ENCODE data around the gene ZFYVE28. TPM values are rescaled to one million over a fixed set of nuclear protein-coding genes. Genes with fewer than 3 reads are reported as not detected.

ZFYVE28 gene
- total RNA-seq, 1 experiment from 2014 or later, result 19.2 TPM

DNA sequence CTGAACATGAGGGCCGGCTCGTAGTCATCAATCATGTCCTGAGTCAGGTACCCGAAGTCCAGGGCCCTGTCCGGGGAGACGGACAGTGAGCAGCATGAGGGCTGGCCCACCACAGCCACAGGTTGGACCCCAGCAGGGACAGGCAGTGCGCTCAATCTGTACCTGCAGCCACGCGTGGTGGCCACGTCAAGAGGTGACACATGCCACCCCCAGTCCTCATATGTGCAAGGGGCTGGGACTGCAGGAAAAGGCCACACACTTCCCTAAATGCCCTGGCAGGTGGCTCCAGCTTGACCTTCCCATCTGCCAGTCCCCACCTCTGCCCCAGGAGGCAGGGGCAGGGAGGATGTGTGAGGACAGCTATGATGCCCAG is 82.7 kb downstream of the ZFYVE28 start:
- Histone ChIP-seq H3K4me3 (replicated peaks in 1 of 2; ENCODE audit: low read depth in 1 of 2, low read length in 2 of 2) (no peak overlapping the region), H3K4me1 (ENCODE audit: control insufficient read depth in 1 of 2, insufficient read depth in 2 of 2, low read length in 2 of 2) (peaks cover 13 to 25% of the 10 kb centered on the region in 2 experiments), H4K20me1 (ENCODE audit: insufficient read depth) (no peaks in the 10 kb centered on the region), H3K27ac (ENCODE audit: low read depth, low read length) (no peak overlapping the region), H2AFZ (ENCODE audit: low read depth, low read length, poor library complexity, severe bottlenecking) (no peak overlapping the region), H3K4me2 (ENCODE audit: low read length) (no peak overlapping the region), H3K9me3 (ENCODE audit: control insufficient read depth in 1 of 2, insufficient read depth in 1 of 2, low read depth in 1 of 2, low read length in 2 of 2) (no peaks in the 10 kb centered on the region), H3K9ac (ENCODE audit: low read length) (no peak overlapping the region), H3K9me2 (ENCODE audit: insufficient read depth) (no peaks in the 10 kb centered on the region), H3K27me3 (ENCODE audit: insufficient read depth, low read length) (no peaks in the 10 kb centered on the region), H3K79me2 (ENCODE audit: insufficient read depth, low read length) (no peaks in the 10 kb centered on the region), H3K36me3 (ENCODE audit: control insufficient read depth in 1 of 2, insufficient read depth in 2 of 2, low read length in 2 of 2) (no peaks in the 10 kb centered on the region)
- RAD21 ChIA-PET (ENCODE audit: low non-redundant PET in 1 of 2, low total read pairs in 2 of 2, uncharacterized antibody in 2 of 2, unreplicated experiment in 2 of 2), result no interaction called here
- DNase-seq (ENCODE audit: low read depth, low spot score) (no peak), ATAC-seq (no peak)
- TF ChIP-seq SP1 (IDR thresholded peaks at IDR 0.05; ENCODE audit: low read depth) (no peak), EZH2 (IDR thresholded peaks at IDR 0.05) (no peak)
- TF ChIP-seq, protein P1, sequence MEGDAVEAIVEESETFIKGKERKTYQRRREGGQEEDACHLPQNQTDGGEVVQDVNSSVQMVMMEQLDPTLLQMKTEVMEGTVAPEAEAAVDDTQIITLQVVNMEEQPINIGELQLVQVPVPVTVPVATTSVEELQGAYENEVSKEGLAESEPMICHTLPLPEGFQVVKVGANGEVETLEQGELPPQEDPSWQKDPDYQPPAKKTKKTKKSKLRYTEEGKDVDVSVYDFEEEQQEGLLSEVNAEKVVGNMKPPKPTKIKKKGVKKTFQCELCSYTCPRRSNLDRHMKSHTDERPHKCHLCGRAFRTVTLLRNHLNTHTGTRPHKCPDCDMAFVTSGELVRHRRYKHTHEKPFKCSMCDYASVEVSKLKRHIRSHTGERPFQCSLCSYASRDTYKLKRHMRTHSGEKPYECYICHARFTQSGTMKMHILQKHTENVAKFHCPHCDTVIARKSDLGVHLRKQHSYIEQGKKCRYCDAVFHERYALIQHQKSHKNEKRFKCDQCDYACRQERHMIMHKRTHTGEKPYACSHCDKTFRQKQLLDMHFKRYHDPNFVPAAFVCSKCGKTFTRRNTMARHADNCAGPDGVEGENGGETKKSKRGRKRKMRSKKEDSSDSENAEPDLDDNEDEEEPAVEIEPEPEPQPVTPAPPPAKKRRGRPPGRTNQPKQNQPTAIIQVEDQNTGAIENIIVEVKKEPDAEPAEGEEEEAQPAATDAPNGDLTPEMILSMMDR (IDR thresholded peaks at IDR 0.05 in 2 of 3, conservative IDR thresholded peaks at IDR 0.05 in 1 of 3; ENCODE audit: borderline replicate concordance in 1 of 3, insufficient read depth in 1 of 3, low read depth in 2 of 3, low read length in 2 of 3), result no peak
- TF ChIP-seq, protein P2, sequence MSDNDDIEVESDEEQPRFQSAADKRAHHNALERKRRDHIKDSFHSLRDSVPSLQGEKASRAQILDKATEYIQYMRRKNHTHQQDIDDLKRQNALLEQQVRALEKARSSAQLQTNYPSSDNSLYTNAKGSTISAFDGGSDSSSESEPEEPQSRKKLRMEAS (IDR thresholded peaks at IDR 0.05), result no peak
- BruUV-seq (replicated peaks), result no TSS peak
- intact Hi-C loops (cut with micrococcal nuclease), result no loop called here
- CTCF ChIA-PET, result no interaction called here
- POLR2A ChIA-PET, result no interaction called here

DNA sequence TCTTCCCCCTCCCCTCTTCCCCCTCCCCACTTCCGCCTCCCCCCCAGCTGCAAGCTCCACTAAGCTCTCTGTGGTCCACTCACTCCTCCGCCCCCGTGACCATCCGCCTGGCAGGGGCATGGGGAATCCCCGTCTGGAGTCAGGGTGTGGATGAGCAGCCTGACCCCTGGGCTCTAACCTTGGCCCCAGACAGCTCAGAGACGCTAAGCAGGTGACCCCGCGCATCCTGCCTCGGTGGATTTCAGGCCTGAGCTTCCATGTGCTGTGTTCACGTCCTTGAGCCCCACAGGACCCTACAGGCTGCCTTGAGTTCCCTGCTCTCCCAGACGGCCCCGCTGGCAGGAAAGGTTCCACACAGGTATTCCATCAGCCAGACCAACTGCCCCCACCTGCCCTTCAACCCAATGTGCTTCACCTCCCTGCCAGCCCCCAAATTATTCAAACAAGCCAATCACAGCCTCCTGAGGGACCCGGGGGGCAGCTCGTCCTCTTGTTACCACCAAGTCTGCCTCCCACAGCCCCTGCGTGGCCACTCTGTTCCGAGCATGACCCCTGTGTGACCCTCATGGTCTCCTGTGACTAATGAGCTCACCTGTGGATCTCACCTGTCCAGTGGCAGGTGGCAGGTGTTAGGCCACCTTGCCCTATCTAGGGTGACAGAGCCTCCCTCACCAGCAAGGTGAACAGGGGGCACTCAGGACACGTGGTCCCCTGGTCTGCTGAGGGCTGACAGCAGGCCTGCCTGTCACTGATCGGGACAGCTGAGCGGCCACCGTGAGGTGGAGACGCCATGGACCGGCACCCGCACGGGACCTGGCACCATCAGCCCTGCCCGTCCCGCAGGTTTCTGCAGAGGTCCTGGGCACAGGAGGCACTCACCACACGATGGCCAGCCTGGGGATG is 83.4 kb downstream of the ZFYVE28 start:
- no peak overlapping the region for H3K4me2 ChIP-seq (ENCODE audit: low read length)
- no peak overlapping the region for H3K9ac ChIP-seq (ENCODE audit: low read length)
- TF ChIP-seq CBX3 (IDR thresholded peaks at IDR 0.05; ENCODE audit: low read depth) (no peak), FOSL1 (IDR thresholded peaks at IDR 0.05; ENCODE audit: low read depth) (no peak)
- H3K27ac ChIP-seq (ENCODE audit: low read depth, low read length), result no peak overlapping the region
- H3K27me3 ChIP-seq (ENCODE audit: insufficient read depth, low read length), result no peaks in the 10 kb centered on the region
- no peaks in the 10 kb centered on the region for H3K79me2 ChIP-seq (ENCODE audit: insufficient read depth, low read length)
- ChIA-PET POLR2A (no interaction called here), RAD21 (ENCODE audit: low non-redundant PET in 1 of 2, low total read pairs in 2 of 2, uncharacterized antibody in 2 of 2, unreplicated experiment in 2 of 2) (no interaction called here), CTCF (no interaction called here)
- intact Hi-C loops (cut with micrococcal nuclease), result no loop called here
- no peak overlapping the region for H3K4me3 ChIP-seq (replicated peaks in 1 of 2; ENCODE audit: low read depth in 1 of 2, low read length in 2 of 2)
- H4K20me1 ChIP-seq (ENCODE audit: insufficient read depth), result no peaks in the 10 kb centered on the region
- H3K36me3 ChIP-seq (ENCODE audit: control insufficient read depth in 1 of 2, insufficient read depth in 2 of 2, low read length in 2 of 2), result no peaks in the 10 kb centered on the region
- H3K9me2 ChIP-seq (ENCODE audit: insufficient read depth), result no peaks in the 10 kb centered on the region
- BruUV-seq (replicated peaks), result no TSS peak
- no peak overlapping the region for H2AFZ ChIP-seq (ENCODE audit: low read depth, low read length, poor library complexity, severe bottlenecking)
- H3K9me3 ChIP-seq (ENCODE audit: control insufficient read depth in 1 of 2, insufficient read depth in 1 of 2, low read depth in 1 of 2, low read length in 2 of 2), result no peaks in the 10 kb centered on the region
- H3K4me1 ChIP-seq (ENCODE audit: control insufficient read depth in 1 of 2, insufficient read depth in 2 of 2, low read length in 2 of 2), result peaks cover 19 to 31% of the 10 kb centered on the region in 2 experiments
- DNase-seq (ENCODE audit: low read depth, low spot score) (no peak), ATAC-seq (no peak)

All from HCT116 (cell line).